ENCODE measurements around the gene PIGA. TPM values are rescaled to one million over a fixed set of nuclear protein-coding genes. Genes with fewer than 3 reads are reported as not detected.

Gene PIGA
- total RNA-seq, 1 experiment from 2014 or later: 13.9 TPM

GRCh38 chrX:15359701-15360100, 24.4 kb upstream of the PIGA start:
- no peak for DNase-seq
- Histone ChIP-seq H3K27ac (ENCODE audit: insufficient read length, low read depth, low read length) (no peak overlapping the region), H2BK20ac (ENCODE audit: low read depth, low read length, poor library complexity, severe bottlenecking) (no peak overlapping the region), H2BK12ac (ENCODE audit: insufficient read length, low read depth, low read length) (no peak overlapping the region), H3K4me2 (ENCODE audit: insufficient read depth, insufficient read length, low read length) (no peak overlapping the region), H2BK120ac (ENCODE audit: low read depth, low read length, poor library complexity, severe bottlenecking) (no peak overlapping the region), H3K14ac (ENCODE audit: insufficient read depth, low read length) (no peak overlapping the region), H4K5ac (ENCODE audit: insufficient read length, low read depth, low read length) (no peak overlapping the region), H2BK5ac (ENCODE audit: insufficient read length, low read length) (no peak overlapping the region), H3K4ac (ENCODE audit: low read depth, low read length) (no peak overlapping the region), H4K91ac (ENCODE audit: insufficient read length, low read depth, low read length) (no peak overlapping the region), H3K9me3 (ENCODE audit: control insufficient read depth, low read depth, low read length) (no peaks in the 10 kb centered on the region), H3K79me2 (ENCODE audit: insufficient read depth, low read length) (no peaks in the 10 kb centered on the region), H4K20me1 (ENCODE audit: control insufficient read depth, insufficient read depth, insufficient read length) (no peaks in the 10 kb centered on the region), H3K9ac (ENCODE audit: extremely low read depth, insufficient read length, low read length) (no peak overlapping the region), H3K18ac (ENCODE audit: insufficient read length, low read depth, low read length) (no peak overlapping the region), H3K4me1 (ENCODE audit: insufficient read depth, low read length) (no peaks in the 10 kb centered on the region), H3K56ac (ENCODE audit: insufficient read length, low read depth, low read length) (no peak overlapping the region), H2AFZ (ENCODE audit: low read length) (no peak overlapping the region), H2AK5ac (ENCODE audit: insufficient read length, low read length) (no peak overlapping the region), H3T11ph (ENCODE audit: low read length) (no peak overlapping the region), H4K8ac (replicated peaks; ENCODE audit: insufficient read length, low read depth, low read length) (no peak overlapping the region), H2BK15ac (ENCODE audit: low read depth, low read length) (no peak overlapping the region), H3K23ac (ENCODE audit: insufficient read length, low read depth, low read length) (no peak overlapping the region), H3K27me3 (ENCODE audit: insufficient read depth, low read length) (no peaks in the 10 kb centered on the region), H3K79me1 (ENCODE audit: insufficient read depth, low read depth, low read length, poor library complexity, severe bottlenecking) (no peaks in the 10 kb centered on the region), H3K23me2 (ENCODE audit: insufficient read length, low read depth, low read length, poor library complexity, severe bottlenecking) (no peaks in the 10 kb centered on the region)
- Mint-ChIP-seq H3K4me3 (no peak overlapping the region), H3K9me3 (peaks cover 0 to 4% of the 10 kb centered on the region in 2 experiments; a peak in 3 of 5 replicates), H3K4me1 (no peaks in the 10 kb centered on the region), H3K36me3 (ENCODE audit: insufficient read depth in 1 of 3, low read depth in 3 of 3) (no peaks in the 10 kb centered on the region), H3K27me3 (ENCODE audit: low read depth) (peaks cover 9% of the 10 kb centered on the region), H3K27ac (peak overlapping the region in 1 of 3 experiments; percentile 44; a peak in 1 of 7 replicates)
- TF ChIP-seq CTCF (conservative IDR thresholded peaks at IDR 0.05): no peak
- WGBS (ENCODE audit: extremely low coverage, insufficient read length, low lambda C conversion rate): no CpG with 5 or more reads among the region's 2 CpGs
